Measurements from ENCODE around the gene GRAMD1C.
"Not testable (repeated sequence)": the region's sequence is repeated elsewhere in the genome, so short reads cannot be mapped to it uniquely, and the experiment has no call there.

Gene GRAMD1C

DNA sequence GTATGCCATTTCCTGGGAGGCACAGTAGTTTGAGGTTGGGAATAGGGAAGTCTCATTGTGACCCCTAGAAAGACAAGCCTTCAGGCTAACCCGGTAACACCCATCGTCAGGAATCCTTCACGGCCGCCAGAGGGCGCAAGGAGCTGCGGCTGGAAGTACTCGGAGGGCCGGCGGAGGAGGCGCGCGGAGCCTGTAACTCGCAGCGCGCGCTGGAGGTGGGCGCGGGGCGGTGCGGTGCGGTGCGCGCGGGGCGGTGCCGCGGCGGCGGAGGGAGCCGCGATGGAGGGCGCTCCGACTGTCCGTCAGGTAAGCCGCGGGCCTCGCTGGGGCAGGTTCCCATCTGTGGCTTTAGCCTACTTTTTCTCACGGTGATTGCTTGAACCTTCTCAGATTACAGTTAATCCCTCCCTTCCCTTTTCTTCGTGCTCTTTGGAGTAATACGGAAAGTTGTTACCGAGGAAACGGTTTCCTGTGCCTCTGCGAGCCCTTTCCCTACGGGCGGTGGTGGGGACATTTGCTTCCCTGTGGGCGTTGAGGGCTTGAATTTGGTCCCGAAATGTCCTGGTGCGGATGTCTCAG, at the start of gene GRAMD1C:
Gene GRAMD1C (plus strand): TSS at position 158 of the 579 bp plus-strand sequence. CDS start 122 bp downstream, at position 280.
- peak; percentile 67 for DNase-seq (ENCODE audit: low read depth)

DNA sequence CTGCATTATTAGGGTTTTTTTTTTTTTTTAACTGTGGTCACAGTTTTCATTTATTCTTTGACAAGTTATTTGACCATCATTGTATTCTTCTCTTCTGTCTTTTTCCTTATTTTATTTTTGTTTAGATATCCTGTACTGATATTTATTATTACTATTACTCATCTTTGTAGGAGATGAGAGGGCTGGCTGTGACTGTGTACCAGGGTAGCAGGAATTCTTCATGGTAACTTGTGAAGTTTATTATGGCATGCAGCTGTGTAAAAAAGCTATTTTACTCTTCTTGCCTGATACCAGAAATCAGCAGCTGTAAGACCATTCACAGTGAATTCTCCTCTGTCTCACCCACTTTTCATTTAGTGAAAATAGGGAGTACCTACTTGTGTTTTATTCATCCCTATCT, 47.2 kb upstream of the GRAMD1C start:
- DNase-seq (ENCODE audit: low read depth) = no peak

DNA sequence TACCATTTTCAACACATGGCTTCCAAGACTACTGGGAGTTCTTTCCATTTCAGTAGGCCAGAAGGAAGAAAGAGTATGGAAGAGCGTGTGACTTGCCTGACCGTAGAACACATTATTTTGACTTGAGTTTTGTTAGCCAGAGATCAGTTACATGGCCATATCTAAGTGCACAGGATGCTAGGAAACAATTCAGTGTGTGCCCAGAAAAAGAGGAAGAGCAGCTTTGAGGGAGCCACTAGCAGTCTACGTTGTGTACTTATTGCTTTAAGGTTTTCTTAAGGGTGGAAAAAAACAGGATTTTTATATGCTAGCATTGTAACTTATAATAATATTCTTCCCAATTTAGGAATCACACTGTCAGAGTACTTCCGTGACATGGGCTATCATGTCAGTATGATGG, 44.1 kb upstream of the GRAMD1C start:
- no peak for DNase-seq (ENCODE audit: low read depth)

DNA sequence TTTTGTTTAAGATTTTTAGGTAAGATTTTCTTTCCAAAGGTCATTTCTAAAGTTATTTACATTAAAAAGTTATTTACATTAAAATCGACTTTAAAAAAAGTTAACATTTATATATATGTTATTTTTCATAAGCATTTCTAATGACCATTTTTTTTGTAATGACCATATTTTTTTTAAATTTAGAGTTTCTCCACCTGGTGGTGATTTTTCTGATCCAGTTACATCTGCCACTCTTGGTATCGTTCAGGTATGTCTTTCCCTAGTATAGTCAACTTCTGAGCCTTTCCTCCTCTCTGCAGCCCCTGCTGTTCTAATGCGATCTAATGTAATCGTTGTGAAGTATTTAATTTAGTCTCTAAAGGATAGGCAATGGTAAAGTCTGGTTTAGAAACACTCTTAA, 42.9 kb upstream of the GRAMD1C start:
- no peak for DNase-seq (ENCODE audit: low read depth)

DNA sequence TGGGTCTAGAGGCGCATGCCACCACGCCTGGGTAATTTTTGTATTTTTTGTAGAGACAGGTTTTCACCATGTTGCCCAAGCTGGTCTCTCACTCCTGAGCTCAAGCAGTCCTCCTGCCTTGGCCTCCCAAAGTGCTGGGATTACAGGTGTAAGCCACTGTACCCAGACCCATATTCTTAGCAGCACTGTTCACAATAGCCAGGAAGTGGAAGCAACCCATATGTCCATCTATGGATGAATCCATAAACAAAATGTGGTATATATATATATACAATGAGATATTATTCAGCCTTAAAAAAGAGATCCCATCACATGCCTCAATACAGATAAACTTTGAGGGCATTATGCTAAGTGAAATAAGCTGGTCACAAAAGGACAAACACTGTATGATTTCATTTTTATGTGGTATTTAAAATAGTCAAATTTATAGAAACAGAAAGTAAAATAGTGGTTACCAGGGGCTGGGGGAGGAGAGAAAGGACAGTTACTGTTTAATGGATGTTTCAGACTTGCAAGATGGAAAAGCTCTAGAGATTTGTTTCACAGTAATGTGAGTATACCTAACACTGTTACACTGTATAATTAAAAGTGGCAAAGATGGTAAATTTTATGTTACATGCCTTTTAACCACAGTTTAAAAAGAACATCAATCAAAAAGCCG, 35.7 kb upstream of the GRAMD1C start:
- no peak for DNase-seq (ENCODE audit: low read depth)

DNA sequence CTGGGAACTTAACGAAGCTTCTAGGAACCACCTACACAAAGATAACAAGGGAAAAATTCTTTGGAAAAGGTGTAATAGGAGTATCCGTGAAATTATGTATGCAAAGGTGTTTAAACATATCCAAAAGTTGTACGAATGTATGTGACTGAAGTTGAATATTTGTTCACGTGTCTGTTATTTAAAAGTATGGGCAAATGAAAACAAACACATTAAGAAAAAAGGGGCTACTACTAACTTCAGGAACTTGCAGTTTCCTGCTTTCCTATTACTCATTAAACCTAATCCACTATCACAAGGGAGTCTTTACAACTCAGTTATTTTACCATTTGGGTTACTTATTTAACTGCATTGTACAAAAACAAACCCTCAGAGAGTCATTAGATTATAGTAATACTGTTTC, 33.9 kb upstream of the GRAMD1C start:
- no peak for DNase-seq (ENCODE audit: low read depth)

- no peak for DNase-seq (ENCODE audit: low read depth)
Observed at GRCh38 chr3:113805249-113805648, 33.3 kb upstream of the GRAMD1C start.

DNA sequence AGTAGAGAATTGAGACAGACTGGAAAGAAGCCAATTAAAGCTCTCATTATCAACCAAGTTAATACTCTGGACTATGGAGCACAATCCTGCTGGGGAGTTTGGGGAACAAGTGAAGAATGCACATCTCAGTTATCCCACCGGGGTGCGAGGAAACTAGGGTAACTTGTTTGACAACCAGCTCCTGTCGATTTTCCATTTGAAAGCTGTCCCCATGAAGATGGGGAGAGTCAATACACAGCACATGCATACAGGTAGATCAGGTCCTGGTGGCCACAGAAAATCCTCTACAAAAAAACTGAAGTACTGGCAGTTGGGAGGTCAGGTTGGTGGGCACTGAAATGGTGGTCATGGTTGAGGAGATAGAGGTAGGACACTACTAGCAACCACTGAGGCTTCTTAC, 25.7 kb upstream of the GRAMD1C start:
- DNase-seq (ENCODE audit: low read depth) = no peak

DNA sequence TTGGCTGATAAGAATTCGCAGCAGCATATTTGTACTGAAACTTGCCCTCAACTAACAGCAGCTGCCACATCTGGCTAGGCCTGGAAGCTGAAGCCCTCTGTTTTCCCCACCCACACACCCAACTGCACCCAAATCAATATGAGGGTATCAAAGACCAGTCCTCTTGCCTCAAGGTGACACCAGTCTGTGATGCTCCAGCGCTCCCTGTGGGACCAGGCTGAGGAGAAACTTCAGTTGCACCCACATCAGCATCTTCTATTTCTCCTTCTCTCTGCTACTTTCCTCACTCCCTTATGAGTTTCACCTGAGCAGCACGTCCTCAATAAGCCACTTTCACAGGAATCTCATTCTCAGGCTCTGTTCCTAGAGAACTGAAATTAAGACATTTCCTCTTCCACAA, 18.7 kb upstream of the GRAMD1C start:
- DNase-seq (ENCODE audit: low read depth) = no peak

DNA sequence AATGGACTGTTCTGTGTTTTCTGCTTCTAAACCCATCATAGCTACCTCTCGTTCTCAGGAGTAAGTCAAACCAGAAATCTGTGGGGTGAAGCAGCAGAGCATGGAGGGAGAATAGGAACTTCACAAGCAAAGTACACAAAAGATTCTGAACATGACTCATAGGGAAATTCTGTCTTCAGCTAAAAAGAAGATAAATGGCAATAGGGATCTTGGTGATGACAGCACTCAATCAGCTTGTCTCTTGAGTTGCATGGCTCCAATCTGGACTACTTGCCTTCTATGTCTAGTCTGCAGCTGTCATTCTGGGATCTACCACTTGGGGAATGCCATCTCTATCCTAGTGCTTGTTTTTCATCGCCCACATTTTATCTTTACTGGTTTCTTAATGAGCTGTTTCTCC, 13.5 kb upstream of the GRAMD1C start:
- no peak for DNase-seq (ENCODE audit: low read depth)

DNA sequence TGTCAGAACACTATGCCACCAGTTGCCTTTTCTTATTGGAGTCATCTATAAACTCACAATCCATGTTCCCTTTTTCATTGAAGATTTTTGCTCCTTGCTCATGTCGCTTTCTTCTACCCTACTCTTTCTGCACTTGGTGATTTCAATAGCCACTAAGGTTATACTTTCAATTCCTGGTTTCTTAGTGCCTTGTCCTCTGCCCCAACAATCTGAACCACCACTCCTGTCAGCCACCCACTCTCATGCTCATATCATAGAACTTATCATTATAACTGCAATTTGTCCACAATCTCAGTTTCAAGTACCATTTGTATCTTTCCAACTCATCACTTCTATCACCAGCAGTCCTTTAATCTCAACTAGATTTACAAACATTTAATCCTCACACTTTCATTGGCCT, 10.0 kb upstream of the GRAMD1C start:
- DNase-seq (ENCODE audit: low read depth) = no peak

DNA sequence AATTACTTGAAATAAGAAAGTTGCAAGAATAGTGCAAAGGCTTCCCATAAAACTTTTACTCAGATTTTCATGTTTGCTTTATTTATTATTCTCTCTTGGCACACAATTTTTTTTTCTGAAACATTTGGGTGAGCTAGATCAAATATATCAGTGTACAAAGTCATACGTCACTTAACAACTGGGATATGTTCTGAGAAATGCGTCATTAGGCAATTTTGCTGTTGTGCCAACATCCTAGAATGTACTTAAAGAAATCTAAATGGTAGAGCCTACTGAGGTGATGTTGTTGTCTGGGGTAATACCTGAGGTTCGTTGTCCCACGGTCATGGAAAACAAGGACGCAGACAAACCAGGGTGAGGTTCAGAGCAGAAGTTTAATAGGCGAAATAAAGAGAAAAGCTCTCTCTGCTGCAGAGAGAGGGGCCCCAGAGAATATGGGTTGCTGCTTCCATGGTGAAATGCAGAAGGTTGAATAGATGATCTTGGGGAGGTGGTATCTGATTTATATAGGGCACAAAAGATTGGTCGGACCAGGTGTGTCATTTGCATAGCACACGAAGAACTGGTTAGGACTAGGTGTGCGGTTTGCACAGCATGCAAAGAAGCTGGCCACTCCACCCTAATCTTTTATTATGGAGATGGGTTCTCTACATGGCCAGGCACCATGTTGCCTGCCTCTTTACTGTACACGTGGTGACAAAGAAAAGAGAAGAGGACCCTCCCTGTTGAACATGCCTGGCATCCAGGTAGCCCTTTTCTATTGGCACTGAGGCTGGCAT, 8.8 kb upstream of the GRAMD1C start:
- no peak for DNase-seq (ENCODE audit: low read depth)

GRCh38 chr3:113831103-113831355, 7.6 kb upstream of the GRAMD1C start:
- DNase-seq (ENCODE audit: low read depth) = no peak

GRCh38 chr3:113832477-113833164, 6.0 kb upstream of the GRAMD1C start:
- no peak for DNase-seq (ENCODE audit: low read depth)

- DNase-seq (ENCODE audit: low read depth) = no peak
Observed at GRCh38 chr3:113834983-113835382, 3.6 kb upstream of the GRAMD1C start.

DNA sequence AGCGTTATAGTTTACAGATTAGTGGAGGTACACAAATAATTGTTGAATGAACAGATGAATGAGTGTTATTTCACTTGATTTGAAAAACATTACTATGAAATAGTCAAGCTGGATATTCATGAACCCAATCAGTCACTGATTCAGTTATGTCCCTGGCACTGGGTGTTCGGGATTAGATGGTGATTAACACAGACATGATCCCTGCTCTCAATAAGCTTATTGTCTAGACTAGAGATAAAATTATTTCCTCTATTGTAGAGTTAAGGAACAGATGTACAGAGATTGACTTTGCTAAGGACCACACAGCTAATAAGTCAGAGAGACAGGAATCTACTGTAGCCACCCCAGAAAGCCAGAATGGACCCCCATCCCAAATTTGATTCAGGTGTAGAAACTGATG, 963 bp downstream of the GRAMD1C start:
- DNase-seq (ENCODE audit: low read depth) = no peak

DNA sequence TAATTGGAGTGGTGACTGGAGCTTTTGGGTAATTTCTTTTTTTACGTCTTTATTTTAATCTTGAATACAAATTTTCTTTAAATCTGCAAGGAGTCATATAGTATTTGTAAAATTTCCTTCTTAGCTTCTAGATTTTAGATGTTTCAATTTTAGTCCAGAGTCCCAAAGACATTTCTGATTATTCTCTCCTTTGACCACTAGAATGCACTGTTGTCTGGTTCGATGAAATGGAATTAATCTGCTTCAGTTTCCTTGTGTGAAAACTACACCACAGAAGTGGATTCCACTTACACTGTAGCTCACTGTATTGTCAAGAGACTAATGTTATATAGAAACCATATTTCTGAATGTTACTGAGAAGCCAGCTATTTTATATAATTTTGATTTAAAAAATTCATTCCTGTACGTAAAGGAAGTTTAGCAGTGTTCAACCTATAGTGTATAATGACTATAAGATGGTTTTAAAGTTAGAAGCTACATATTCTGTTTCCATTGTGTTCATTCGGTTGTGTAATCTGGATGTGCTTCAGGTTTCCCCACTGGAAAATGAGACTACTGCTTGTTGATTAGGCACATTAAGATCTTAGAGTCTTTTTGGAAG, 6.1 kb downstream of the GRAMD1C start:
- DNase-seq (ENCODE audit: low read depth) = no peak

GRCh38 chr3:113847247-113847646, 8.7 kb downstream of the GRAMD1C start:
- no peak for DNase-seq (ENCODE audit: low read depth)

GRCh38 chr3:113847664-113848461, 9.3 kb downstream of the GRAMD1C start:
- DNase-seq (ENCODE audit: low read depth) = no peak

- DNase-seq (ENCODE audit: low read depth) = not testable (repeated sequence)
Observed at GRCh38 chr3:113849071-113849470, 10.5 kb downstream of the GRAMD1C start.

DNA sequence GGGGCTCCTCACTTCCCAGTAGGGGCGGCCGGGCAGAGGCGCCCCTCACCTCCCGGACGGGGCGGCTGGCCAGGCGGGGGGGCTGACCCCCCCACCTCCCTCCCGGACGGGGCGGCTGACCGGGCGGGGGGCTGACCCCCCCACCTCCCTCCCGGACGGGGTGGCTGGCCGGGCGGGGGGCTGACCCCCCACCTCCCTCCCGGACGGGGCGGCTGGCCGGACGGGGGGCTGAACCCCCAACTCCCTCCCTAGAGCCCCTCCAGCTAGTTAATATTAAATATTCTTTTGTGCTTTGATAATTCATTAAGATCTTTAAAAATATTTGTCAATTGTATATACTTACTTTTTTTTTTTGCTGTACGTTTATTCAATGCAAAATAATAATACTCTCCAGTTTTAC, 11.3 kb downstream of the GRAMD1C start:
- DNase-seq (ENCODE audit: low read depth) = not testable (repeated sequence)

DNA sequence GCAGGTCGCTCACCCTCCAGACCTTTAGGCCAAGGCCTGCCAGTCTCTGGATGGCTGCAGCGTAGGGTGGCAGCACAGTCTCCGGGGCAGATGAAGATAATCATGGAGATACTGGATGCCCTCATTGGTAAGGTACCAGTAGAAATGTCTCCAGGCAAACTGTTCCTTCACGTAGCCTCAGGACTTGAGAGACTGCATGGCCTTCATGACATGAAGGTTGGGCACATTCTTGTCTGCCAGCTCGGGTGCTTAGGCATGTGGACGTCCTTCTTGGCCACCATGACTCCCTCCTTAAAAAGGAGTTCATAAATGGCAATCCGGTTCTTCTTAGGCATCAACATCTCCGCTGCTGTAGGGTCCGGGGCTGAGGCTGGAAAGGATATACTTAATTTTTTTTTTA, 11.8 kb downstream of the GRAMD1C start:
- DNase-seq (ENCODE audit: low read depth) = not testable (repeated sequence)
